Heart left ventricle (tissue), 16 donors: ENCODE measurements around the gene GNB2. TPM values are rescaled to one million over a fixed set of nuclear protein-coding genes. Genes with fewer than 3 reads are reported as not detected.

Source experiments
- ATAC-seq, 4 donors: fragments of 200-7000 bp; cut with Tn5 transposase; one replicate each; pipeline ENCODE4 v1.9.1; 2020 to 2022; ENCODE audit warnings: moderate library complexity in 4 of 4, mild to moderate bottlenecking in 3 of 4, moderate number of reproducible peaks in 1 of 4
- DNase-seq, 5 donors: peaks; one replicate each; pipeline ENCODE4 v3.0.0-alpha.2; 2020
- H3K27ac ChIP-seq, 12 donors: fragments of 200-600 bp; sonication (generic) in 4 of 12; one replicate each; pipeline versions ENCODE4 v1.5.0 to v1.8.0; 2016 to 2022; ENCODE audit warnings: mild to moderate bottlenecking in 2 of 12
- H3K27me3 ChIP-seq, 9 donors: fragments of 200-600 bp; sonication (generic) in 2 of 9; one replicate each; pipeline versions ENCODE4 v1.5.1 to v1.8.0; 2016 to 2022; ENCODE audit warnings: mild to moderate bottlenecking in 3 of 9
- H3K36me3 ChIP-seq, 9 donors: fragments of 200-600 bp; sonication (generic) in 2 of 9; one replicate each; pipeline versions ENCODE4 v1.5.0 to v1.8.0; 2018 to 2022; ENCODE audit warnings: mild to moderate bottlenecking in 2 of 9
- H3K4me1 ChIP-seq, 12 donors: fragments of 200-600 bp; sonication (generic) in 4 of 12; one replicate each; pipeline versions ENCODE4 v1.5.0 to v1.8.0; 2016 to 2022; ENCODE audit warnings: mild to moderate bottlenecking in 3 of 12
- H3K4me3 ChIP-seq, 12 donors: fragments of 200-600 bp; sonication (generic) in 4 of 12; one replicate each; pipeline versions ENCODE4 v1.5.0 to v1.8.0; 2017 to 2022; ENCODE audit warnings: mild to moderate bottlenecking in 9 of 12, moderate library complexity in 4 of 12
- H3K9me3 ChIP-seq, 12 donors: fragments of 200-600 bp; sonication (generic) in 4 of 12; one replicate each; pipeline versions ENCODE4 v1.5.0 to v1.8.0; 2016 to 2022; ENCODE audit warnings: mild to moderate bottlenecking in 1 of 12
- POLR2A ChIP-seq, 2 donors: fragments of 450-650 bp; IDR thresholded peaks; one replicate each; pipeline ENCODE4 v1.6.1; 2017; ENCODE audit warnings: antibody characterized with exemption in 2 of 2, mild to moderate bottlenecking in 2 of 2, moderate library complexity in 2 of 2
- WGBS, 4 donors: extraction: QIAGEN DNeasy Blood & Tissue Kit in 2 of 4; methylation state at CpG; one replicate each; pipeline versions ENCODE4 v1.1.5 to v1.1.7; 2013 to 2018; 5-methylcytosine and 5-hydroxymethylcytosine counted together
- intact Hi-C, 10 donors: fragments of 100-400 bp; cut with DNase I; formaldehyde crosslinking; loops; one replicate each; pipeline versions ENCODE4 v1.11.1 to v1.14.2; 2022
- polyA plus RNA-seq, 2 donors: library from polyadenylated mRNA; stranded (reverse); fragments of 200-250 nt; gene quantifications; one replicate each; pipeline ENCODE4 v1.2.3, GENCODE V29; 2013
- total RNA-seq, 9 donors: library from RNA; depleted of rRNA in 2 of 9; stranded (reverse); fragments of >200 nt in 2 of 9; fragmentation: NEBNext Ultra II Directional in 3 of 9; extraction: Animal tissue kit (Norgen Biotek cat#: 25700) in 3 of 9; gene quantifications; one replicate each; pipeline versions ENCODE4 v1.1.0 to v1.2.4, GENCODE V29; 2016 to 2023
- TF ChIP-seq, protein P1 (sequence below), 12 donors: fragments of 200-600 bp; sonication (generic) in 4 of 12; IDR thresholded peaks; one replicate each; pipeline versions ENCODE4 v1.5.0 to v1.8.0; 2018 to 2022; ENCODE audit warnings: antibody characterized with exemption in 12 of 12, mild to moderate bottlenecking in 5 of 12
- donor health status: ischemic (EF 13 %, LVEDD 7.1; RV severe dilation, severe dysfunction).
- donor health status: healthy with polysubstance abuse.
- donor health status: DM: no; HTN: yes; CAD: no.
- donor health status: DM: no; HTN: no; CAD: no.
- donor health status: ischemic (EF 25% LVEDD 6.9; RV normal size, moderate dysfunction).
- donor health status: ischemic (EF 25% LVEDD 5.7; RV mildly dilated, moderate dysfunction).
- donor health status: healthy.
- donor health status: DM: yes; HTN: yes; CAD: no.
- donor health status: ischemic (EF 35%, LVEDD 5.7; RV mildly dilated, moderate dysfunction).
- donor health status: nonischemic (EF 11% LVEDD 7.7; RV severe dilation, severe dysfunction).
- donor health status: DM: yes; HTN: yes; CAD: no.
- donor health status: PGD.
- donor health status: ischemic (EF 29% LVEDD 5.4; RV normal size, mild dysfunction).
- donor health status: nonischemic (EF 23%, LVEDD 6.1; RV moderate dilation, normal function).

GNB2 gene
- total and polyA plus RNA-seq, 11 donors = 48.0 to 199 (median 122) TPM

DNA sequence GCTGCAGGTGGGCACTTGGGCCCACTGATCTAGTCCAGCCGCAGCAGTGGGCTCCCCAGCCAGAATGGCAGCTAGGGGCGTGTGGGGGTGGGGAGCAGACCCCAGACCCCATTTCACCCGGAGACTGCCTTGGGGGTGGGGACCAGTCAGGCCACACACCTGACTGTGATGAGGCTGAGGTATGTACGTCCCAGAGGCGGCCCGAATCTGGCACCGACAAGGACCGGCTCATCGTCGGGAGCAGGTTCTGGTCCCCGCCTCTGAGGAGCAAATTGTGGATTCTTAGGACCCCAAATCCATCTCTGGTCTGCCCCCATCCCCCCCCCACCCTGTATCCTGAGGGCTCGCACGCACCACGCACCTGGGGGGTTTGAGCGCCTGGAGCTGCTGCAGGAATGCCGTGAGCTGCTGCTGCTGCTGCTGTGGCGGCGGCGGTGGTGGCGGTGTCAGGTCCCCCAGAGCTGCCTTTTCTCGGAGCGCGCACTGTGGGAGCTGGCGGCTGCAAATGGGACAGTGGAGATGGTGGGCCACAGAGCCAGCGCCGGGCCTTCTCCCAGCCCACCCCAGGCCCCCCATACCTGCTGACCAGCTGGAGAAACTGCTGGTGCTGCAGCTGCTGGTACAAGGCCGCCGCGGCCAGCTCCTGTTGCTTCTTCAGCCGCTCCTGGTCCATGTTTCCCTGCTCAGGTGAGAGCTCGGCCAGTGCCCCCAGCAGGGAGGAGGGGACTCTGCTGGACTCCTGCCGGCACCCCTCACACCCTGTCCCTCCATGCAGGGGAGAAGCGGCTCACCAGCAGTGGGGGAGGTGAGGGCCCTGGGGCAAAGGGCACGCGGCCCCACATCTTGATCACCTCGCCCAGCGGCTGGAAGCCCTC is 10.4 kb downstream of the GNB2 start:
- no peak for TF ChIP-seq POLR2A (IDR thresholded peaks at IDR 0.05)
- TF ChIP-seq, protein P1, sequence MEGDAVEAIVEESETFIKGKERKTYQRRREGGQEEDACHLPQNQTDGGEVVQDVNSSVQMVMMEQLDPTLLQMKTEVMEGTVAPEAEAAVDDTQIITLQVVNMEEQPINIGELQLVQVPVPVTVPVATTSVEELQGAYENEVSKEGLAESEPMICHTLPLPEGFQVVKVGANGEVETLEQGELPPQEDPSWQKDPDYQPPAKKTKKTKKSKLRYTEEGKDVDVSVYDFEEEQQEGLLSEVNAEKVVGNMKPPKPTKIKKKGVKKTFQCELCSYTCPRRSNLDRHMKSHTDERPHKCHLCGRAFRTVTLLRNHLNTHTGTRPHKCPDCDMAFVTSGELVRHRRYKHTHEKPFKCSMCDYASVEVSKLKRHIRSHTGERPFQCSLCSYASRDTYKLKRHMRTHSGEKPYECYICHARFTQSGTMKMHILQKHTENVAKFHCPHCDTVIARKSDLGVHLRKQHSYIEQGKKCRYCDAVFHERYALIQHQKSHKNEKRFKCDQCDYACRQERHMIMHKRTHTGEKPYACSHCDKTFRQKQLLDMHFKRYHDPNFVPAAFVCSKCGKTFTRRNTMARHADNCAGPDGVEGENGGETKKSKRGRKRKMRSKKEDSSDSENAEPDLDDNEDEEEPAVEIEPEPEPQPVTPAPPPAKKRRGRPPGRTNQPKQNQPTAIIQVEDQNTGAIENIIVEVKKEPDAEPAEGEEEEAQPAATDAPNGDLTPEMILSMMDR (IDR thresholded peaks at IDR 0.05) = no peak
- Histone ChIP-seq H3K9me3 (no peaks in the 10 kb centered on the region), H3K4me3 (no peak overlapping the region), H3K27me3 (no peaks in the 10 kb centered on the region), H3K4me1 (peaks cover 0 to 26% (median 12%) of the 10 kb centered on the region in 12 donors), H3K36me3 (peaks cover 3 to 97% (median 93%) of the 10 kb centered on the region in 9 donors), H3K27ac (no peak overlapping the region)
- ATAC-seq (no peak), DNase-seq (peak in 1 of 5 donors; percentile 64)
- intact Hi-C loops = loop anchor here in 1 of 10 donors (5.0 kb wide), 1 partner anchor 212 kb away; no protein-coding TSS in a partner anchor
- 89 to 94% (median 93%) methylated on average over 14 to 37 of the region's 37 CpGs for WGBS, 4 donors

GRCh38 chr7:100684534-100685042 is 11.0 kb downstream of the GNB2 start:
- Histone ChIP-seq H3K36me3 (peaks cover 3 to 94% (median 88%) of the 10 kb centered on the region in 9 donors), H3K4me3 (no peak overlapping the region), H3K27ac (no peak overlapping the region), H3K9me3 (no peaks in the 10 kb centered on the region), H3K27me3 (no peaks in the 10 kb centered on the region), H3K4me1 (peaks cover 0 to 29% (median 12%) of the 10 kb centered on the region in 12 donors)
- TF ChIP-seq, protein P1 (IDR thresholded peaks at IDR 0.05) = no peak
- TF ChIP-seq POLR2A (IDR thresholded peaks at IDR 0.05) = no peak
- intact Hi-C loops = loop anchor here in 3 of 10 donors (5.0 kb wide), 3 partner anchors 62 to 212 kb away; no protein-coding TSS in a partner anchor
- WGBS, 4 donors = 91 to 94% (median 92%) methylated on average over 13 to 16 of the region's 16 CpGs
- ATAC-seq (no peak), DNase-seq (peak in 1 of 5 donors; percentile 26)

GRCh38 chr7:100685049-100685605 is 11.6 kb downstream of the GNB2 start:
- 83 to 93% (median 90%) methylated on average over 17 to 18 of the region's 18 CpGs for WGBS, 4 donors
- H3K27me3 ChIP-seq = no peaks in the 10 kb centered on the region
- intact Hi-C loops = loop anchor here in 2 of 10 donors (5.0 kb wide), 2 partner anchors 63 to 123 kb away; no protein-coding TSS in a partner anchor
- H3K36me3 ChIP-seq = peaks cover 3 to 92% (median 84%) of the 10 kb centered on the region in 9 donors
- TF ChIP-seq POLR2A (IDR thresholded peaks at IDR 0.05) = no peak
- TF ChIP-seq, protein P1 (IDR thresholded peaks at IDR 0.05) = no peak
- H3K9me3 ChIP-seq = no peaks in the 10 kb centered on the region
- ATAC-seq (no peak), DNase-seq (peak in 1 of 5 donors; percentile 41)
- H3K4me1 ChIP-seq = peaks cover 0 to 29% (median 14%) of the 10 kb centered on the region in 12 donors
- H3K4me3 ChIP-seq = no peak overlapping the region
- H3K27ac ChIP-seq = no peak overlapping the region
